Loucy (cell line): Measurements from ENCODE around the gene SERTAD1.

ENCODE experiments used
- CTCF ChIP-seq: fragments of 200-600 bp; sonication (generic); conservative IDR thresholded peaks from 2 replicates; pipeline ENCODE4 v1.5.1; 2014; ENCODE audit warnings: mild to moderate bottlenecking, antibody characterized with exemption, low read length
- EZH2phosphoT487 ChIP-seq: fragments of 200-600 bp; IDR thresholded peaks from 2 replicates; pipeline ENCODE4 v1.6.1; 2018; ENCODE audit warnings: antibody characterized with exemption, mild to moderate bottlenecking, moderate library complexity, borderline replicate concordance

DNA sequence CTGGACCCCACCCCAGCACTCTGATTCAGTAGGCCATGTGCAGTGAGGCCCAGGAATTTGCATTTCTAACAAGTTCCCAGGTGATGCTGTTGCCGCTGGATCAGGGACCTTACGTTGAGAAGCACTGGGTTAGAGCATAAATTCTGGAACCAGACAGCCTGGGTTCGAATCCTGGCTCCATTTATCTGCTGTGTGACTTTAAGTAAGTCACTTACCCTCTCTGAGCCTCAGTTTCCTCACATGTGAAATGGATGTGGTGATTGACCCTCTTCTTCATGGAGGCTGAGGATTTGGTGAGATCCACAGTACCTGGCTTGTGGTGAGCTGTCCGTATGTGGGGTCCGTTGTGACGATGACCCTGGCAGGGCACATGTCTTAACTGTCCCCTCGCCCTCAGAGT, 51.7 kb downstream of the SERTAD1 start:
- TF ChIP-seq CTCF (no peak), EZH2phosphoT487 (no peak)
